ENCODE data around the gene TTLL11. TPM values are rescaled to one million over a fixed set of nuclear protein-coding genes. Genes with fewer than 3 reads are reported as not detected.
"Not testable (repeated sequence)": the region's sequence is repeated elsewhere in the genome, so short reads cannot be mapped to it uniquely, and the experiment has no call there.

Gene TTLL11
- total RNA-seq, 4 donors from 2014 or later, result 7.9 to 14.4 (median 9.7) TPM

DNA sequence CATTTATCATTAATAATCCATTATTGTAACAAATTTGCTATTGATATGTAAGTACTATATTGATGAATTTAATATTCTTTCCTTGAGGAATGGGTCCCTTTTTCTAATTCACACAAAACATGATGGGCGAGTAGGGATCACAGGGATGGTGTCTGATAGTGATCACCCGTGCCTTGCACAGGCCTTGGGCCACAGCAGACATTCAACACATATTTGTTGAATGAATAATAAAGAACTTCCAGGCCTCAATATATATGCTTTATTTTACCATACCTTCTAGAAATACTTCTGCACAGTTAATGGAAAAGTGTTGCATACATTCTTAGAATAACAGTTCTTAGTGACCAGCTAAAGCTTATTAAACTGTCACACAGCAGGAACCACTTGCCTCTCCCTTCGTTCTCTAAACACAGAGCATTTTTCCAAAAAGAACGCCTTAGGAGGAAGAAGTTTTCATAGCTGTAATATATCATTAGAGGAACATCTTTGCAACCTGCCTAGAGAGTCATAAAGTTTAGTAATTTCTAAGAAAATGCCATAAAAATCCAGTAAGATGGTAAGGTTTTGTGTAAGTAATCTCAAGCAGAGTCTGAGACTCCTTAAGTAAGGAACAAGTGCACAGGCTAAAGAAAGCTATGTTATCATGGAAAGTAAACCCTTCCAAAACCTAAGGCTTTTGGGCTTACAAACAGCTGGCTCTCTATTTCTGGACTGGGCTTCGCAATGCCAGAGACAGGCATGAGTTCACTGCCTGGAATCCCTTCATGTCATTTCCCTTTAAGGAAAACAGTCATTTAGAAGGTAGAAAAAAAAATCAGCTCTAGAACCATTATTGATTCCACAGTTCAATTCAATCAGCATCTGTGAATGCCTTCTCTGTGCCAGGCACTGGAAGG lies 17.7 kb downstream of the TTLL11 start:
- H3K36me3 ChIP-seq, result no peaks in the 10 kb centered on the region
- intact Hi-C loops (cut with DNase I), result no loop called here
- H3K9me3 ChIP-seq, result no peaks in the 10 kb centered on the region
- no peaks in the 10 kb centered on the region for H3K4me1 ChIP-seq
- H3K27ac ChIP-seq, result no peak overlapping the region
- no peak for DNase-seq
- no peaks in the 10 kb centered on the region for H3K27me3 ChIP-seq
- no peak overlapping the region for H3K4me3 ChIP-seq (replicated peaks in 1 of 3)
- 88 to 89% methylated on average over 5 of the region's 5 CpGs for WGBS, 2 donors
- TF ChIP-seq, protein P1, sequence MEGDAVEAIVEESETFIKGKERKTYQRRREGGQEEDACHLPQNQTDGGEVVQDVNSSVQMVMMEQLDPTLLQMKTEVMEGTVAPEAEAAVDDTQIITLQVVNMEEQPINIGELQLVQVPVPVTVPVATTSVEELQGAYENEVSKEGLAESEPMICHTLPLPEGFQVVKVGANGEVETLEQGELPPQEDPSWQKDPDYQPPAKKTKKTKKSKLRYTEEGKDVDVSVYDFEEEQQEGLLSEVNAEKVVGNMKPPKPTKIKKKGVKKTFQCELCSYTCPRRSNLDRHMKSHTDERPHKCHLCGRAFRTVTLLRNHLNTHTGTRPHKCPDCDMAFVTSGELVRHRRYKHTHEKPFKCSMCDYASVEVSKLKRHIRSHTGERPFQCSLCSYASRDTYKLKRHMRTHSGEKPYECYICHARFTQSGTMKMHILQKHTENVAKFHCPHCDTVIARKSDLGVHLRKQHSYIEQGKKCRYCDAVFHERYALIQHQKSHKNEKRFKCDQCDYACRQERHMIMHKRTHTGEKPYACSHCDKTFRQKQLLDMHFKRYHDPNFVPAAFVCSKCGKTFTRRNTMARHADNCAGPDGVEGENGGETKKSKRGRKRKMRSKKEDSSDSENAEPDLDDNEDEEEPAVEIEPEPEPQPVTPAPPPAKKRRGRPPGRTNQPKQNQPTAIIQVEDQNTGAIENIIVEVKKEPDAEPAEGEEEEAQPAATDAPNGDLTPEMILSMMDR (IDR thresholded peaks at IDR 0.05), result no peak
- no peak for TF ChIP-seq POLR2A (IDR thresholded peaks at IDR 0.05)

DNA sequence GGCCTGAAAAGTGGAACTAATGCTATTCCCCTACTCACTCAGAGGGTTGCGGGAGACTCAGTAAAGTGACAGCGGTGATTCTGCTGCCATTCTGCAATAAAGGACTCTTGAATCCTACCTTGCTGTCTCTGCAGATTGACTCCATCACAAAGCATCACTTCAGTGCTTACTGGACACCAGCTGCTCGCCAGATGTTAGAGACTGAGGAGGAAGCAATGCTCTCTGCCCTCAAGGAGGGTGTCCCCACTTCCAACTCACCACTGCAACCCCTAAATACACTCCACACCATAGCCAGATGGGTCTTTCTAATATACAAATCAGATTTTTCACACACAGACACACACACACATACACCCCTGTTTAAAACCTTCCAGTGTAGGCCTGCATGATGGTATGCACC lies 21.4 kb downstream of the TTLL11 start:
- TF ChIP-seq, protein P1 (IDR thresholded peaks at IDR 0.05), result no peak
- no peaks in the 10 kb centered on the region for H3K27me3 ChIP-seq
- intact Hi-C loops (cut with DNase I), result no loop called here
- WGBS, 2 donors, result 92 to 100% methylated on average over 3 of the region's 3 CpGs
- no peaks in the 10 kb centered on the region for H3K9me3 ChIP-seq
- H3K36me3 ChIP-seq, result no peaks in the 10 kb centered on the region
- H3K27ac ChIP-seq, result no peak overlapping the region
- no peak for DNase-seq
- no peaks in the 10 kb centered on the region for H3K4me1 ChIP-seq
- H3K4me3 ChIP-seq (replicated peaks in 1 of 3), result no peak overlapping the region

DNA sequence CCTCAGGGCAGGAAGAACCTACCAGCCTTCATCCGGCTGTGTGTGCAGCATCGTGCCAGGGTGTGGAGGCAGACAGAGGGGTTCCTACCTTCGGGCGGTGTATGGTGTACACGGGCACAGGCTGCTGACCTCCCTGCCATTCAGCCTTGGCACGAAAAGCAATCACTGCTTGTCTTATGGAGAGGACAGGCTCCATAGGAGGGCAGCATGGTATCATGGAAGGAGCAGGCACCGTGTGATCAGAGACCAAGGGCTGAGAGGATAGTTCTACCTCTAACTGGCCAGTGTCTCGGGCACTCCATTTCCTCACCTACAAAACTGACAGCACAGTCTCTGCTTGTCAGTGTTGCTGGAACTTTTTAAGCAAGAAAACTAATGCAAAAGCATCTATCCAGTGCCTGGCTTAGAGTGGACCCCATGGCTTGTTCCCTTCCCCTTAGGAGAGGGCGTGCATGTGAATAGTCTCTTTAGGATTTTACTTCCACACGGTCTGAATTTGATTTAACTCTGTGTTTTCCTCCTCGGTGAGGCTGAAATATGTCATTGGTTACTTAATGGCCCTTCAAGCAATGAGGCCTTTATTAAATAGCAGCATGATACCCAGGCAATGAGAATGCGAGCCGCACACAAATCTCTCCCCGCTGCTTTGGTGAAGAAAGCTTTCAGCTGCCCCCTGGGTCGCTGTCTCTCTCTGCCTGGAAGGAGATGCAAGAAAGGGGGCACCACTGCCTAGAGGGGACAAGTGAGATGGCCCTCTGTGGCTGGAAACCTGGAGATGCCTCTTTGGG lies 22.2 kb downstream of the TTLL11 start:
- H3K36me3 ChIP-seq, result no peaks in the 10 kb centered on the region
- H3K9me3 ChIP-seq, result no peaks in the 10 kb centered on the region
- H3K27me3 ChIP-seq, result no peaks in the 10 kb centered on the region
- H3K4me1 ChIP-seq, result no peaks in the 10 kb centered on the region
- DNase-seq, result no peak
- no peak for TF ChIP-seq POLR2A (IDR thresholded peaks at IDR 0.05)
- TF ChIP-seq, protein P1 (IDR thresholded peaks at IDR 0.05), result no peak
- no peak overlapping the region for H3K27ac ChIP-seq
- H3K4me3 ChIP-seq (replicated peaks in 1 of 3), result no peak overlapping the region
- 87 to 89% methylated on average over 14 to 15 of the region's 15 CpGs for WGBS, 2 donors
- intact Hi-C loops (cut with DNase I), result no loop called here

DNA sequence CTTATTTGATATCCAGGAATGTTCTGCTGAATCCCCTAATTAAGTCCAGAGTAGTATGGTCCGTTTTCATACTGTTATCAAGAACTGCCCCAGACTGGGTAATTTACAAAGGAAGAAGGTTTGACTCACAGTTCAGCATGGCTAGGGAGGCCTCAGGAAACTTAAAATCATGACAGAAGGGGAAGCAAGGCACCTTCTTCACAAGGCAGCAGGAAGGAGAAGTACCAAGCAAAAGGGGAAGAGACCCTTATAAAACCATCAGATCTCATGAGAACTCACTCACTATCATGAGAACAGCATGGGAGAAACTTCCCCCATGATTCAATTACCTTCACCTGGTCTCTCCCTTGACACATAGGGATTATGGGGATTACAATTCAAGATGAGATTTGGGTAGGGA lies 26.4 kb downstream of the TTLL11 start:
- H3K27me3 ChIP-seq; H3K4me1 ChIP-seq; H3K9me3 ChIP-seq; intact Hi-C loops (cut with DNase I); H3K36me3 ChIP-seq; DNase-seq; H3K27ac ChIP-seq; H3K4me3 ChIP-seq (replicated peaks in 1 of 3): not testable (repeated sequence)
- 76 to 90% methylated on average over 1 of the region's 1 CpG for WGBS, 2 donors

DNA sequence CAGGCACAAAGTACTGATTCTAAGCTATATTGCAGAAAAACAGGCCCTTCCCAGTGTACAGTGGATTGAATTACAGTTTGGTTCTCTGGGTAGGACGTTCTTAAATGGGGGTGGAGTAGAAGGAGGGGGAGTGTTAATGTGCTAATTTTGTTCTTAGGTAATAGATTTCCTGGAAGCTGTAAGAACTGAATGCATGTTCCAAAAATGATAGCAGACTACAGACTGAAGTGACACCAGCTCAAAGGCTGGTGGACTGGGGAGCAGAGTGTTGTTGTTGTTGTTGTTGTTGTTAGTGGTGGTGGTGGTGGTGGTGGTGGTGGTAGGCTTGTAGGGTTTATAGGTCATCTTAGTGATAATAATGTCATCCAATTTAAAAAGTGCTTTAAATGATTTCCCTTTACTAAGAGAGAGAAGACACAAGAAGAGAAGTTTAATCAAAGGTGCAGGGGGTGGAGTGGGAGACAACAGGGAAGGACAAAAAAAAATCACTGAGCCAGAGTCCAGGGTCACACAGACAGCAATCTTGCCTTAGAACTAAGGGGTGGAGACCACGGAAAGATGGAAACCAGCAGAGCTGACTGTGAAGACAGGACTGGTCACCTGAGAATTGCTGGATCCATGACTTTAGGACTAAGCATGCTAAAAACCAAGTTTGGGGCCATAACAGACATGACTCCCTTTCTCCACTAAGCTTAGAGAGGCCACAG lies 27.0 kb downstream of the TTLL11 start:
- intact Hi-C loops (cut with DNase I), result no loop called here
- Histone ChIP-seq H3K27me3 (no peaks in the 10 kb centered on the region), H3K36me3 (no peaks in the 10 kb centered on the region), H3K27ac (no peak overlapping the region), H3K9me3 (no peaks in the 10 kb centered on the region), H3K4me3 (replicated peaks in 1 of 3) (no peak overlapping the region), H3K4me1 (no peaks in the 10 kb centered on the region)
- TF ChIP-seq POLR2A (IDR thresholded peaks at IDR 0.05), result no peak
- TF ChIP-seq, protein P1 (IDR thresholded peaks at IDR 0.05), result no peak
- DNase-seq, result no peak
- WGBS, 2 donors, result 63 to 69% methylated on average over 2 of the region's 2 CpGs
